Astrocyte (in vitro differentiated cells and primary cell): Measurements from ENCODE around the gene TNP2.

Experiments
- EZH2 ChIP-seq: IDR thresholded peaks from 2 replicates; pipeline ENCODE4 v1.6.1; 2012; ENCODE audit warnings: mild to moderate bottlenecking, low read length, inconsistent platforms; ENCODE audit not compliant: insufficient read depth
- TF ChIP-seq, protein P1 (sequence below): IDR thresholded peaks from 2 replicates; pipeline ENCODE4 v1.5.1; 2011; ENCODE audit warnings: low read depth, mild to moderate bottlenecking, inconsistent platforms, low read length, moderate library complexity; ENCODE audit not compliant: insufficient read depth

DNA sequence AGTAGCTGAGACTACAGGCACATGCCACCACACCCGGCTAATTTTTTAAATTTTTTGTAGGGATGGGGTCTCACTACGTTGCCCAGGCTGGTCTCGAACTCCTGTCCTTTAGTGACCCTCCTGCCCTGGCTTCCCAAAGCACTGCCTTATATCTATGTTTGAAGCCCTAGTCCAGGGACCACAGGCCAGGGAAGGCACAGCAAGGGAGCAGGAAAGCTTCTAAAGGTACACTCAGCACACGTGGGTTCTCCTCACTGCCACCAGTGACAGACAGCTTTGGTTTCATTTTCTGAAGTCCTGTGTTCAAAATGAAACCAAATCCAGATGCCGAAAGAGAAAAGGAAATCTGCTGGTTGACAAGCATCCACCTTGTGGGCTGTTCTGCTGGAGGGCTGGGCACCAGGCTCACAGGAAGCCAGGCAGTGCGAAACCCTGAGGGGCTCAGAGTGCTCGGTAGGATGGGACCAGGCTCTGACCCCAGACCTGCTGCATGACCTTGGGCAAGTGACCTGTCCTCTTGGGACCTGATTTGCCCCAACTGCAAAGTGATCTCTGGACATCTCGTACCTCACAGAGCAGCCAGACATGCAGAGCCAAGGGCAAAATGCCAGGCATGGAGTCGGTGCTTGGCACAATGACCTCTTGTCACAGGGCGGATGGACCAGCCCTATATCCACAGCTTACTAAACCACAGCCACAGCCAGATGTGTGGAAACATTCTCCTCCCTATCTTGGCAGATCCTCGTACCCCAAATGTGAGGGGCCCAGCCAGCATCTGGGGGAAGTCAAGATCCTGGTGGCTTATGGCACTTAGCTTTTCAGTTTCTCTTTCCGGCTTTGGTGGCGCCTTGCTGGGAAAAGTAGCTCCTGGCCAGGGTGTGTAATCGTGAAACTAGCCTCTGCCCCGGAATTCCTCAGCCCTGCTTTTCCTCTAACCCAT lies 10.3 kb downstream of the TNP2 start:
- TF ChIP-seq, protein P1, sequence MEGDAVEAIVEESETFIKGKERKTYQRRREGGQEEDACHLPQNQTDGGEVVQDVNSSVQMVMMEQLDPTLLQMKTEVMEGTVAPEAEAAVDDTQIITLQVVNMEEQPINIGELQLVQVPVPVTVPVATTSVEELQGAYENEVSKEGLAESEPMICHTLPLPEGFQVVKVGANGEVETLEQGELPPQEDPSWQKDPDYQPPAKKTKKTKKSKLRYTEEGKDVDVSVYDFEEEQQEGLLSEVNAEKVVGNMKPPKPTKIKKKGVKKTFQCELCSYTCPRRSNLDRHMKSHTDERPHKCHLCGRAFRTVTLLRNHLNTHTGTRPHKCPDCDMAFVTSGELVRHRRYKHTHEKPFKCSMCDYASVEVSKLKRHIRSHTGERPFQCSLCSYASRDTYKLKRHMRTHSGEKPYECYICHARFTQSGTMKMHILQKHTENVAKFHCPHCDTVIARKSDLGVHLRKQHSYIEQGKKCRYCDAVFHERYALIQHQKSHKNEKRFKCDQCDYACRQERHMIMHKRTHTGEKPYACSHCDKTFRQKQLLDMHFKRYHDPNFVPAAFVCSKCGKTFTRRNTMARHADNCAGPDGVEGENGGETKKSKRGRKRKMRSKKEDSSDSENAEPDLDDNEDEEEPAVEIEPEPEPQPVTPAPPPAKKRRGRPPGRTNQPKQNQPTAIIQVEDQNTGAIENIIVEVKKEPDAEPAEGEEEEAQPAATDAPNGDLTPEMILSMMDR = no peak
- no peak for TF ChIP-seq EZH2
